ENCODE results near the gene ACE. TPM values are rescaled to one million over a fixed set of nuclear protein-coding genes. Genes with fewer than 3 reads are reported as not detected.

Gene ACE
- total RNA-seq, 1 experiment from 2014 or later, result 5.4 TPM

DNA sequence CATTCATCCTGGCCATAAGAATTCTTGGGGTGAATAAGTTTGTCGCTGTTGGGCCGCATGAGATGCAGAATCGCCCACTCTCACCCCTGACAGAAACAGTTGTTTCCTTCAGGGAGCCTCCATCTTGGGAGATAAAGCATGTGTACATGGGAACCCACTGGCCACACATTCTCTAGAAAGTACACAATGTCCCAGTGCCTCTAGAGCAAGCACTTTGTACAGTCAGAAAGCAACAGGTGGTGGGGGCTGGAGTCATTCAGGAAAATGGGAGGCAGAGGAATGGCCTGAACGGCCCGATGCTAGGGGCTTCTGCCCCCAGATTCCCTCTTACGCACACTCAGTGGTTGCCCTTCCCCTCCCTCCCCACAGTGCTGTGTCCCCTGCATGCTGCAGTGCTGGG lies 16.1 kb downstream of the ACE start:
- Histone ChIP-seq H3K9me3 (ENCODE audit: control insufficient read depth, low read depth, low read length) (no peaks in the 10 kb centered on the region), H2BK120ac (ENCODE audit: low read depth, low read length, poor library complexity, severe bottlenecking) (no peak overlapping the region), H2BK20ac (ENCODE audit: low read depth, low read length, poor library complexity, severe bottlenecking) (no peak overlapping the region), H3K79me1 (ENCODE audit: insufficient read depth, low read depth, low read length, poor library complexity, severe bottlenecking) (no peaks in the 10 kb centered on the region), H3K4ac (ENCODE audit: low read depth, low read length) (no peak overlapping the region), H4K5ac (ENCODE audit: insufficient read length, low read depth, low read length) (no peak overlapping the region), H3K9ac (ENCODE audit: extremely low read depth, insufficient read length, low read length) (no peak overlapping the region), H2BK15ac (ENCODE audit: low read depth, low read length) (no peak overlapping the region), H4K20me1 (ENCODE audit: control insufficient read depth, insufficient read depth, insufficient read length) (no peaks in the 10 kb centered on the region), H2AK5ac (ENCODE audit: insufficient read length, low read length) (no peak overlapping the region), H3K4me2 (ENCODE audit: insufficient read depth, insufficient read length, low read length) (no peak overlapping the region), H3K56ac (ENCODE audit: insufficient read length, low read depth, low read length) (no peak overlapping the region), H3K4me1 (ENCODE audit: insufficient read depth, low read length) (no peaks in the 10 kb centered on the region), H2BK12ac (ENCODE audit: insufficient read length, low read depth, low read length) (no peak overlapping the region), H2AFZ (ENCODE audit: low read length) (no peak overlapping the region), H3K27me3 (ENCODE audit: insufficient read depth, low read length) (no peaks in the 10 kb centered on the region), H3T11ph (ENCODE audit: low read length) (no peak overlapping the region), H3K23ac (ENCODE audit: insufficient read length, low read depth, low read length) (no peak overlapping the region), H3K14ac (ENCODE audit: insufficient read depth, low read length) (no peak overlapping the region), H3K27ac (ENCODE audit: insufficient read length, low read depth, low read length) (no peak overlapping the region), H4K91ac (ENCODE audit: insufficient read length, low read depth, low read length) (no peak overlapping the region), H4K8ac (replicated peaks; ENCODE audit: insufficient read length, low read depth, low read length) (no peak overlapping the region), H2BK5ac (ENCODE audit: insufficient read length, low read length) (no peak overlapping the region), H3K79me2 (ENCODE audit: insufficient read depth, low read length) (no peaks in the 10 kb centered on the region), H3K18ac (ENCODE audit: insufficient read length, low read depth, low read length) (no peak overlapping the region), H3K23me2 (ENCODE audit: insufficient read length, low read depth, low read length, poor library complexity, severe bottlenecking) (no peaks in the 10 kb centered on the region)
- Mint-ChIP-seq H3K36me3 (ENCODE audit: insufficient read depth in 1 of 3, low read depth in 3 of 3) (no peaks in the 10 kb centered on the region; a peak in 1 of 7 replicates), H3K4me1 (peaks cover 3 to 7% of the 10 kb centered on the region in 2 experiments; a peak in 3 of 4 replicates), H3K27me3 (ENCODE audit: low read depth) (no peaks in the 10 kb centered on the region), H3K4me3 (no peak overlapping the region), H3K9me3 (no peaks in the 10 kb centered on the region), H3K27ac (peak overlapping the region in 1 of 3 experiments; percentile 87; a peak in 1 of 7 replicates)
- no peak for DNase-seq
- no peak for TF ChIP-seq CTCF (conservative IDR thresholded peaks at IDR 0.05)
- WGBS (ENCODE audit: extremely low coverage, insufficient read length, low lambda C conversion rate), result no CpG with 5 or more reads among the region's 6 CpGs

Data from H9 (cell line).